Measurements from ENCODE around the gene B3GAT1.
"Not testable (repeated sequence)": the region's sequence is repeated elsewhere in the genome, so short reads cannot be mapped to it uniquely, and the experiment has no call there.

The B3GAT1 gene, protein sequence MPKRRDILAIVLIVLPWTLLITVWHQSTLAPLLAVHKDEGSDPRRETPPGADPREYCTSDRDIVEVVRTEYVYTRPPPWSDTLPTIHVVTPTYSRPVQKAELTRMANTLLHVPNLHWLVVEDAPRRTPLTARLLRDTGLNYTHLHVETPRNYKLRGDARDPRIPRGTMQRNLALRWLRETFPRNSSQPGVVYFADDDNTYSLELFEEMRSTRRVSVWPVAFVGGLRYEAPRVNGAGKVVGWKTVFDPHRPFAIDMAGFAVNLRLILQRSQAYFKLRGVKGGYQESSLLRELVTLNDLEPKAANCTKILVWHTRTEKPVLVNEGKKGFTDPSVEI

DNA sequence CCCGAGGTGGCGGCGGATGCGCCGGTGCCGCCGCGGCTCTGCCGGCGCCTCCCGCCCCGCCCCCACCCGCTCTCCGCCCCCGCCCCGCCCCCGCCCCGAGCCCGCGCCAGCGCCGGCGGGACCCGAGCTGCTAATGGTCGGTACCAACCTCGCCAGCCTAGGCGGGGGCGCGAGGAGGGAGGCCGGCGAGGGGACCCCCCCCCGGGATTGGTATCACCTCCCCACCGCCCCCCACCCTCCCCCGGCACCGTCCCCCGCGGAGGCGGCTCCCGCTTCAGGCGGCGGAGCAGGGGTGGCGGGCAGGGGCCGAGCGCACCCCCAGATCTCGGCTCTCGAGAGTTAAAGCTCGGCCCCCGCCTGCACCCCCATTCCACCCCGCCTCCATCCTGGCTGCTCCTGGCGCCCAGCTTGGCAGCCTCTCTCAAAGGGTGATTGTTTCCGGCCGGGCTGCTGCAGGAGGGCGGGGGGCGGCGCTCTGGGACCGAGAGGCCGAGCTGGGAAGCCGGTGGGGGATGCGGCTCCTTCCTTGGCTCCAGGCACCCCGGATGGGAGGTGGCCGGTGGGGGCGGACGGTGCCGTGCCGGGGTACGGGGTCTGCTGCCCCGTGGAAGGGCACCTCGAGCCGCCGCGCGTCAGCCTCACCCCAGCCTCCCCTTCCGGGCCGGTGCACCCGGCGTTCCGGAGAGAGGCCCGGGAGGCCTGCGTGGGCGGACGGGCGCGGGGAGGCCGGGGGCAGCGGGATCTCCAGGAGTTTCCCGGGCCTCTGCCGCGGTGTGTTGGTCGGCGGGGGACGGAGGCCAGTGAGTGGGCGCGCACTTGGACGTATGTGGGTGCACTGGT lies at the start of gene B3GAT1:
B3GAT1 (minus strand) TSS at position 40 of the 840 bp plus-strand sequence. CDS start 24,583 bp downstream, outside the sequence.
- DNase-seq = peak; percentile 15

DNA sequence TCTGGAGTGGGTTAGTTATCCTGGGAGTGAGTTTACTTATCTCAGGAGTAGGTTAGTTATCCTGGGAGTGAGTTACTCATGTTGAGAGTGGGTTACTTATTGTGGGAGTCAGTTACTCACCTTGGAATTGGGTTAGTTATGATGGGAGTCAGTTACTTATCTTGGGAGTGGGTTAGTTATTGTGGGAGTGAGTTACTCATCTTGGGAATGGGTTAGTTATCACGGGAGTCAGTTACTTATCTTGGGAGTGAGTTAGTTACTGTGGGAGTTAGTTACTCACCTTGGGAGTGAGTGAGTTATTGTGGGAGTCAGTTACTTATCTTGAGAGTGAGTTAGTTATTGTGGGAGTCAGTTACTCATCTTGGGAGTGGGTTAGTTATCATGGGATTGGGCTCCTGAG lies 49.6 kb upstream of the B3GAT1 start:
- DNase-seq = no peak

DNA sequence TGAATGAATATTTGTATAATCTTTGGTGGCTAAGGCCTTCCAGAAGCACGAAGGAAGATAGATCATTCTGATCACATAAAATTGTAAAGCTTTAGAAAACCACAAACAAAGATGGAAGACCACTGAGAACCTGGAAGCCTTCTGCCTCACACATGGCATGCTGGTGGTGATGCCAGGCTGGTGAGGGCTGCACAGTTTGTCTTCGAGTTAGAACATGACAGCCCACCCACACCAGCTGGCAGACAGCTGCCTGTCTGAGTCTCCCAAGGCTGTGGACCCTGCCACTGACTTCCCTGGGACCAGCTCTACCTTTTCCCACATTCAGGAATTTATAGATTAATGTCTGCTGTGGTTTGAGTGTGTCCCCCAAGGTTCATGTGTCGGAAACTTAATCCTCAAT lies 48.8 kb upstream of the B3GAT1 start:
- no peak for DNase-seq

DNA sequence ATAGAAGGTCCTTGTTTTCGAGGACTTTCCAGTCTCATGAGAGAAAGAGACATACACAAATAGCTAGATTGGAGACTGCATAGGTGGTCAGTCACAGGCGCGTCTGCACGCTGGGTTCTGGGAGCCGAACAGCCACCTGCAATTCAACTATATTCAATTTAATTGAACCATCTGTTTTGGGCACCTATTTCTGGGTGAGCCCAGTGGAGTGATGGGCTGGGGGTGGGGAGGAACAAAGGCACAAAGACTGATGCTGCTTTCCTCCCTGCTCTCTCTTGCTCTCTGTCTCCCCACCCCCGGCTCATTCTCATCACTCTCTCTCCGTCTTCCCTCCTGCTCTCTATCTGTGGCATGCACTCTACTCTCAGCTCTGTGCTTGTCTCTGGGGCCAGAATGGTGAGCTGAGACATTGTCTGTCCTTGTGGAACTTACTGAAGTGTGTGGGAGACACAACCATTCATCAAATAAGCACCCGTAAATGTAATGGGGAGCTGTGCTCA lies 48.1 kb upstream of the B3GAT1 start:
- no peak for DNase-seq

DNA sequence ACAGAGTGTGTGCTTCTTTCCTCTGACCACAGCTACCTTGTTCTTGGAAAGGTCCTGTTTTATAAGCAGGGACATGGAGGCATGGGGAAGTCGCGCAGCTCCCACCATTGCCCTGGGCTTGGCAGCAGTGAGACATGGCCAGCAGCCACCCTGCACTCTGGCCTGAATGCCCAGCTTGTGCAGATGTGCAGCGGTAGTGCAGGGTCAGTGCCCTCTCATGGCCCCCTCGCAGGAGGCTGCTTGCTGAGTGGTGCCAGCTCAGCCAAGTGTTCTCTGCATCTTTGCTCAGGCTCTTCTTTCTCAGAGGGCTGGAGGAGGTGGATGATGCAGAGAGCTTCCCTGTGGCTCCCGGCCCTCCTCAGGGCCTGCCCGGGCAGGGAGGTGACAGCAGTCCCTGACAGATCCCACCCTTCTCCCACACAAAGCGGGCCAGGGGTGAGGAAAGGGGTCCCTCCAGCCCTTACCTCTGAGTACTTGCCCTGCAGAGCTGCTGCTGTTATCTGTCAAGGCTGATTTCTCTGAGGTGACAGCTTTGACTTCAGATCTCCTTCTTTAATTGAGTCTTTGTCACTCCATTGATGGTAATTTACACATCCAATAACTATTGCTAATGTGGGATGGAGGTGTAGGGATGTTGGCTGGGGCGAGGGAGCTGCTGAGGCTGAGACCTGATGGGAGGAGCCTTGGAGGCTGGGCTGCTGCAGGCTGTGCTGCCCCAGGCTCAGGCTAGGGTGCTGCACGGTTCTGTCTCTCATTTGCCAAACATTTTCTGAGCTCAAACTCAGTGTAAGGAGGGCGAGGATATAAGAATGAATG lies 47.4 kb upstream of the B3GAT1 start:
- DNase-seq = no peak

DNA sequence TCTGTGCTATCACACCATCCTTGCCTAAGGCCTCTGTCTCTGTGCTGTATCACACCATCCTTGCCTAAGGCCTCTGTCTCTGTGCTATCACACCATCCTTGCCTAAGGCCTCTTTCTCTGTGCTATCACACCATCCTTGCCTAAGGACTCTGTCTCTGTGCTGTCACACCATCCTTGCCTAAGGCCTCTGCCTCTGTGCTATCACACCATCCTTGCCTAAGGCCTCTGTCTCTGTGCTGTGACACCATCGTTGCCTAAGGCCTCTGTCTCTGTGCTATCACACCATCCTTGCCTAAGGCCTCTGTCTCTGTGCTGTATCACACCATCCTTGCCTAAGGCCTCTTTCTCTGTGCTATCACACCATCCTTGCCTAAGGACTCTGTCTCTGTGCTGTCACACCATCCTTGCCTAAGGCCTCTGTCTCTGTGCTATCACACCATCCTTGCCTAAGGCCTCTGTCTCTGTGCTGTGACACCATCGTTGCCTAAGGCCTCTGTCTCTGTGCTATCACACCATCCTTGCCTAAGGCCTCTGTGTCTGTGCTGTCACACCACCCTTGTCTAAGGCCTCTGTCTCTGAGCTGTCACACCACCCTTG lies 45.5 kb upstream of the B3GAT1 start:
- DNase-seq = not testable (repeated sequence)

DNA sequence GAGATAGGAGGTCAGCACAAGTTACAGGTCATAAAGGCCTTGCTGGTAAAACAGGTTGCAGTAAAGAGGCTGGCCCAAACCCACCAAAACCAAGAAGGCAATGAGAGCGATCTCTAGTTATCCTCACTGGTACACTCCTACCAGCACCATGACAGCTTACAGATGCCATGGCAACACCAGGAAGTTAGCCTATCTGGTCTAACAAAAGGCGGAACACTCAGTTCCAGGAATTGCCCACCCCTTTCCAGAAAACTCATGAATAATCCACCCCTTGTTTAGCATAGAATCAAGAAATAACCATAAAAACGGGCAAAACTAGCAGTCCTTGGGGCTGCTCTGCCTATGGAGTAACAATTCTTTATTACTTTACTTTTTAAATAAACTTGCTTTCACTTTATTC lies 43.5 kb upstream of the B3GAT1 start:
- DNase-seq = no peak

DNA sequence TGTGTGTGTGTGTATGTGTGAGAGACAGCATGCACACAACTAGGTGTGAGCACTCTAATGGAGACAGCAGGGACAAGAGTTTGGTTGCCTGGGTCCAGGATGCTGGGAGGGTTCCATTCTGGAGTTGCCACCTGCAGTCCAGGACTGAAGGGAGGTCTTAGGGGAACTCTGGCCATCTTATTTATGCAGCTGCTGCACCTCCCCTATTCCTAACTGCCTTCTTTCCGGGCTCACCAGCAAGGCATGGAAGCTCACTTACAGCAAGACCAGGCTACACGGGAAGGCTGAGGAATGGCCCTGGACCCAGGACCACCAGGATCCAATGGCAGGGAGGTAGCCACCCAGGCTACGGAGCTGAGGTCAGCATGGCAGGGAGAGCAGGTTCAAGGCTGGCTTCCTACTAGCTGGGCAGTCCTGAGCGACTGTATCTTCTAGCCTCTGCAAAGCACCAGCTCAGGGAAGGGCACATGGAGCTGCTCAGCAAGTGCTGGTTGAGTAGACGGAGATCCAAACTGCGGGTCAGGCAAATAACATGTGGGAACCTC lies 42.2 kb upstream of the B3GAT1 start:
- DNase-seq = no peak

DNA sequence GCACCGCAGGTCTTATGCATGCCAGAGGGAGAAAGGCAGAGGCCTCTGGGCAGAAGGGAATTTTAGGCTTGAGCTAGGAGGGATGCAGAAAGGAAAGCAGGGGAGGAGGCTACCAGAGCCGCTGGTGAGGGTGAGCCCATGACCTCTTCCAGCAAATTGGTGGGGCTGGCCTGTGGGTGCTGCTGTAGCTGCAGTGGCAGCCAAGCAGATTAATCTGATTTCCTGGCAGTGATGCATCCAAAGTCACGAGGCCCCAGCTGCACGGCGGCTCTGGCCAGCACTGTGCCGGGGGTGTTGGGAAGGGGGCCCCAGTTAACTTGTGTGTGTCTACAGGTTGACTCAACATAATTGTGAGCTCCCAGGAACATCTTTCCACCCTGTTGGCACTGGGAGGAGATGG lies 41.4 kb upstream of the B3GAT1 start:
- no peak for DNase-seq

DNA sequence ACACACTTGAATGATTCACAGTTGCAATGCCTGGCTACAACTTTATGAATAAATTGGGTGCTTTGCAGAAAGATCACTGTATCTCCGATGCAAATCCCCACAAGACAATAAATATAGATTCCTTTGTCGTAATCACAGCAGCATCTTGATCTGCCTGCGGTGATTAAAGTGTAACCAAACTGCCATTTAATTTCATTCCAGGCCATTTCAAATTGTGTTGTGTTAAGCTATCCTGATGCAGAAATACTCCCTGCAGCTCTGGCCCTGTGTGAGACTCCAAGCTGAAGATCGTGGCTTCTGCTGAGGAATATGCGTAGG lies 40.8 kb upstream of the B3GAT1 start:
- DNase-seq = no peak

DNA sequence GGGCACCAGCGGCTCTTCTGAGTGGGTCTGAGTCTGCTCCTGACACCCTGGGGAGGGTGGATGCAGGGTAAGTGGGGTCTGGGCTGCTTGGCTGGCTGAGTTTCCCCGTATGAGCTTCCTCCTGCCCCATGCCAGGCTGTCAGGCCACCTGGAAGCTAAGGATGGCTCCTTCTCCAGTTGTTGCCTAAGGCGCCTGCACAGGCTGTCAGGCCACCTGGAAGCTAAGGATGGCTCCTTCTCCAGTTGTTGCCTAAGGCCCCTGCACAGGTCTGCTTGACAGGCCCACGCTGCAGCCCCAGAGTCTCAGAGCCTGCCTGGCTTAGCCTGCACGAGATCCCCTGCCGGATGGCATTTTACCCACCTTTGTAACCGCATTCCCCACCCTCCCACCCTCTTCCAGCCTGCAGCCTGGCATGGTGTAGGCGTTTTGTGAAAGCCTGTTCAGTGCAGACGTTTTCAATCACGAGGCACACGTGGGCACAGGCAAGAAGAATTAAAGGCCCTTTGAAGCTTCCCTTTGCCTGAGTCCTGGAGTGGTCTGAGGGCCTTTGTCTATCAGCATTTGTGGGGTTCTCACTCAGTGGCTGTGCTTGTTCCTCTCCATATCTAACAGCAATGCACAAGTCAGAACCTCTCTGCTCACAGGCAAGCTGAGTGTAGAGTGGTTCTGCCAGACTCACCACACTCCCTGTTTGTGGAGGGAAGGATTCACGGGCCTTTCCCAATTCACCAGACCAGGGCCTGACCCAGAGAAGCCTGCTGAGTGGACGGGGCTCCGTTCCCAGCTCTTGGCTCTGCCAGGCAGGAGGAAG lies 40.2 kb upstream of the B3GAT1 start:
- no peak for DNase-seq

DNA sequence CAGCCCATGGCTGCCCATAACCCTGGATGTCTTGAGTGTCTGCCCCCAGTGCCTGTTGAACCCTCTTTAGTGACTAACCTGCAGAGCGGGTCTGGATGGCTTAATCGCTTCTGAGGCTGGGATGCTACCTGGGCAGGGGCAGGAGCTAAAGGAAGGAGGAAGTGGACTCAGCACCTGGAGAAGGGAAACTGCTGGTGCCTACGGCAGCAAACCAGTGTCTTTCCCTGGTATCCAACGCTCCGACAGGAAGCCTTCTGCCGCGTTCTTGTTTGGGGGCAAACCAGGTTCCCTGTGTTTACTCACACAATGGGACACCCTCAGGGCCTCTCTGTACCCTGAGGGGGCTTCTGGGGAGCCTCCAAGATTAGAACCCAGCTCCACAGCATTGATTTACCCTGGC lies 38.1 kb upstream of the B3GAT1 start:
- no peak for DNase-seq

DNA sequence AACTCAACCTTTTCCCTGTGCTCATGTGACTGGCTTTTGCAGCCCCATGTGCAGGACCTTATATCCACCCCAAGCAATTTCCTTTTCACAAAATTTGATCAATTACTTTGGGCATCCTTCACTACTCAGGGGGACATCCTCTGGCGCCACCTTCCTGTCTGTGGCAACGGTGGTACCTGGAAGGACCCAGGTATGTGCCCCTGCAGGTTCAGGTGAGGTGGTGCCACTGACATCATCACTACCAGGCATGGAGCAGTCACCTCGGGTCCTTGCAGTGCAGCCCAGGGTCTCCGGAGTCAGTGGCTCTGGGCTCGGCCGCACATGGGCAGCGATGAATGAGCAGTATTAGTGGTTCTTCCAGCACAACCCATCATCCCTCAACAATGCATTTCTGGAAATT lies 37.7 kb upstream of the B3GAT1 start:
- DNase-seq = no peak

DNA sequence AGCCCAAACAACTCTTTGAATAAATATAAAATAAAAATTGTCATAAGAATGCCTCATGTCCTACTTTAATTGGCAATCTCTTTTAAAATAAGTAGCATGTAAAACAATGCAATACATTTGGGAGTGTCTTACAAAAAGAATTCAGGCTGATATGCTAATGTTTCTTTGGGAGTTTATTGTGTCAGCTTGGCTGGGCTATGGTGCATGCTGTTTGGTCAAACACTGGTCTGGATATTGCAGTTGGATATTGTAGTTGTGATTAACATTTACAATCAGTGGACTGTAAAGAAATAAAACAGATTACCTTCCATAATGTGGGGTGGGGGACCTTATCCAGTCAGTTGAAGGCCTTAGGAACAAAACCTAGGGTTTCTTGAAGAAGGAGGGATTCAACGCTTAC lies 37.0 kb upstream of the B3GAT1 start:
- DNase-seq = no peak

DNA sequence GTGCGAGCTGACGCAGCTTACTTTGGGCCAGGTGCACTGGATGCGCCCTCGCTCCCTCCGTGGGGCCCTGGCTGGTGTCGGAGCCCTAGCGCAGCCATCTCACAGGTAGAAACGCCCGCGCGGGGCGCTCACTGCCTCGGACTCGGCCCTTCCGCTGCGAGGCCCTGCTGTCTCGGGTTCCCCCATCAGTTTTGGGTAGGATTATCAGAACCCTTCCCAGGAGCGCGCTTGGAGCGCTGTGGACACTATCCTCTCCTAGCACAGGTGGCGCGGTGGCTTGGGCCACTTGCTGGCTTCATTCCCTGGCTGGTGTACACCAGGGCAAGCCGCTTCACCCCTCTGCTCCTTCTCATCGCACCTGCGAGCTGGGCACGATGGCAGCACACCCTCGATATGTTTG lies 35.7 kb upstream of the B3GAT1 start:
- no peak for DNase-seq

DNA sequence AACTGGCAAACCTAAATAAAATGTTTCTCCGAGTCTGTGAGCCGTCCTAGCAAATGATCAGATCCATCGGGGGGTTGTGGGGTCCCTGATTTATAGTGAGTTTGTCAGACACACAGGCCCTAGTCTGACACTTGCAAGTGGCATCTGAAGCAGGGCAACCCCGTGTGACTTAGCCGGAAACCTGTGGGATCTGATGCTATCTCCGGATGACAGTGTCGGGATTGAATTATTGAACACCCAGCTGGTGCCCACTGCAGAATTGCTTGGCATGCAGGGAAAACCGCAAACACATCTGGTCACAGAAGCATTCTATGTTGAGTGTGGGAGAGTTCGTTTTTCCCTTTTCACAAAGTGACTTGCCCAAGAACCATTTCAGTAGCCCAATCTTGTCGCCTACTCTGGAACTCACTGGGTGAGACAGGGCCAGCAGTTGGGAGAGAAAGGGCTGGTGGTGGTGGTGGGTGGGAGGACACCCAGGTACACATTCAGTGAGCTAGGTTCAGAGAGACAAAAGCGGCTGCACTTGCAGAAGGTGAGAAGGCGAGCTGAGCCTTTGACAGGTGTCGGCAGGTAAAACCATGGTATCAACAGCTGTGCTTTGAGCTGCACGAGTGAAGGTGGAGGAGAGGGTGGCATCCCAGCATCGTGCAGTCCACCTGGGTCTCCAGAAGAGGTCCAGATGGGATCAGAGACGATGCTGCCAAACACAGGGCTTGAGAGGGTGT lies 33.7 kb upstream of the B3GAT1 start:
- DNase-seq = no peak

DNA sequence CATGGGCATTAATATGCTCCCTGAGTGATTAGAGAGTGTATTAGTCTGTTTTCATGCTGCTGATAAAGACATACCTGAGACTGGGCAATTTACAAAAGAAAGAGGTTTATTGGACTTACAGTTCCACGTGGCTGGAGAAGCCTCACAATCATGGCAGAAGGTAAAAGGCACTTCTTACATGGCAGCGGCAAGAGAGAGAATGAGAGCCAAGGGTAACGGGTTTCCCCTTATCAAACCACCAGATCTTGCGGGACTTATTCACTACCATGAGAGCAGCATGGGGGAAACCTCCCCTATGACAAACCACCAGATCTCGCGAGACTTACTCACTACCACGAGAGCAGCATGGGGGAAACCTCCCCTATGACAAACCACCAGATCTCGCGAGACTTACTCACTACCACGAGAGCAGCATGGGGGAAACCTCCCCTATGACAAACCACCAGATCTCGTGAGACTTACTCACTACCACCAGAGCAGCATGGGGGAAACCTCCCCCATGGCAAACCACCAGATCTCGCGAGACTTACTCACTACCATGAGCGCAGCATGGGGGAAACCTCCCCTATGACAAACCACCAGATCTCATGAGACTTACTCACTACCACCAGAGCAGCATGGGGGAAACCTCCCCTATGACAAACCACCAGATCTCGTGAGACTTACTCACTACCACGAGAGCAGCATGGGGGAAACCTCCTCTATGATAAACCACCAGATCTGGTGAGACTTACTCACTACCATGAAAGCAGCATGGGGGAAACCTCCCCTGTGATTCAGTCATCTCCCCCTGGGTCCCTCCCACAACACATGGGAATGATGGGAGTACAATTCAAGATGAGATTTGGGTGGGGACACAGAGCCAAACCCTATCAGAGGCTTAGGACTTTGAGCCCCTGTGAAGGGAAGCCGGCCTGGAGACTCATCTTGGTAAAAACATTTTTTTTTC lies 32.4 kb upstream of the B3GAT1 start:
- DNase-seq = not testable (repeated sequence)

DNA sequence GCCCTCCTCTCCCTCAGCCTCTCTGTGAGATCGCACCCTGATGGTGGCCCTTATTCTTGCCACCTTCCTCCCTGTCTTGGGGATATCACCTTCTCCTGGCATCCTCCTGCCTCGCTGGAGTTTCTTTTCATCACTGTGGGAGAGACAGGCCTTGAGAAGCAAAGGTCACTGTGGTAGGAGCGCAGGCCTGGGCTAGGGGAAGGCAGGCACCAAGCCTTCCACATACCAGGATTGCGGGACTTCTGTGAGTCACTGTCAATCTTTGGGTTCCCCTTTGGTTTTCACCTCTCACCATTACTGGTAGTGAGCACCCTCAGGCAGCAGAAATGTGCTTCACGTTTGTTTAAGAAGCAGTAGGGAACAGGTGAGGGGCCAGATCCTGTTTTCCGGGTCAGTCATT lies 31.2 kb upstream of the B3GAT1 start:
- no peak for DNase-seq

DNA sequence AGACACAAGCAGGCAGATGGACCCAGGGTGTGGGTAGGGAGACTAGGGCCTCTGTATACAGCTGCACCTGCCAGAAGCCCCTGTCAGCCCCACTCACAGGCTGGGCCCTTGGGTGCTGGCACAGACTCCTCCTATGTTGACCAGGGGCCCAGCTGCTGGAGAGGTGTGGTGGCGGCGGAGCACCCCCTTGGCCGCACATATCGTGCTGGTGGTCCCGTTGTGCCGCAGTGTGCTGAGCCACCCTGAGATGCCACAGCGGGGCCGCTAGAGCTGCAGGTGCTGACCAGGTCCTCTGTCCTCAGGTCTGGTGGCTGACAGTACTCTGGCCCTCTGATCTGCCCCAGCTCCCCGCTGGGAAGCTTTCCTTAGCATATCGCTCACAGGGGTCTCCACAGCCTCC lies 30.2 kb upstream of the B3GAT1 start:
- DNase-seq = no peak

DNA sequence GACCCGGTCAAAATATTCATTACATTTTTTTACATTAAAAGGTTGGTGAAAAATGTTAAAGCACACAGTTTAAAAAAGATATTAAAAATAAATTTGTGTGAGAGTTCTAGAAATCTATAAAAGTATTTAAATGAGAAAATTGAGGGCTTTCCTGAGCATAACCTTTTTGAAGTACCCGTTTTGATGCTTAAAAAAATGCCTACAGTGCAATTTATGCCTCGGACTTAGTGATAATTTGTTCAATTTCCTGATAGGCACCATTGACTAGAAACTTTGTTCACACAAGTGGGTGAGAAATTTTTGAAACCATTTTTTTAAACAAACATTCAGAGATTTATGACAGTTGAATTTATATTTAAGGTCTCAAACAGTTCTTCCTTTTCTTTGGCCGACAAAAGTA lies 29.7 kb upstream of the B3GAT1 start:
- DNase-seq = no peak

All from NCI-H2107 (cell line).